ENCODE measurements around the gene RGL4. TPM values are rescaled to one million over a fixed set of nuclear protein-coding genes. Genes with fewer than 3 reads are reported as not detected.

Gene RGL4
- polyA plus RNA-seq, 3 donors = 2.3 to 6.7 (median 2.8) TPM

DNA sequence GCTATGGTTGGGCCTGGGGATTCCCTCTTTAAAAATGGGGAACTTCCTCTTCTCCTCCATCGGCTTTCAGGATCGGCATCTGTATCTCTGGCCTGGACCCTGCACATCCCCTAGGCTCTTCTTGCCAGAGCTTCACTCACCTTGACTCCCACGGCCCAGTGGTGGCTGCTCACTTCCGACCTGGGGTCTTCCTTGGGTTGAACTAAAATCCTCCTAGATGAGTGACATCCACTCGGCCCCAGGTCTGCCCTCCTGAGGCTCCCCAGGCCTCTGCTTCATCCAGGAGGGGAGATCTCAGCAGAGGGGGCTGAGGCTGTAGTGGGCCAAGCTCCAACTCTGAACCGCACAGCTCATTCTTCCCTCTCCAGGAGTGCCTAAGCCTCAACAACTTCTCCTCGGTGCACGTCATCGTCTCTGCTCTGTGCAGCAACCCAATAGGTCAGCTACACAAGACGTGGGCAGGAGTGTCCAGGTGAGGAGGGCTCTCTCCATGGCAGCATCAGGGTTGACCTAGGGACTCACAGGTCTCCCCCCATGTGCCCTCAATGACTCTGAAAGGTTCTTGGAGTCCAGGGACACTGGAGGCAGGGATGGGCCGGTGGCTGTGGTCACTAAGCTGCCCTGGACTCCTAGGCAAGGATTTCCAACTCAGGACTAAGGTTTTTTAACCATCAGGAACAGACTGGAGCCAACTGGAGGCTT is 3.3 kb downstream of the RGL4 start:
- DNase-seq (ENCODE audit: extremely low read depth in 1 of 11, low read depth in 9 of 11, low spot score in 4 of 11) = no peak

DNA sequence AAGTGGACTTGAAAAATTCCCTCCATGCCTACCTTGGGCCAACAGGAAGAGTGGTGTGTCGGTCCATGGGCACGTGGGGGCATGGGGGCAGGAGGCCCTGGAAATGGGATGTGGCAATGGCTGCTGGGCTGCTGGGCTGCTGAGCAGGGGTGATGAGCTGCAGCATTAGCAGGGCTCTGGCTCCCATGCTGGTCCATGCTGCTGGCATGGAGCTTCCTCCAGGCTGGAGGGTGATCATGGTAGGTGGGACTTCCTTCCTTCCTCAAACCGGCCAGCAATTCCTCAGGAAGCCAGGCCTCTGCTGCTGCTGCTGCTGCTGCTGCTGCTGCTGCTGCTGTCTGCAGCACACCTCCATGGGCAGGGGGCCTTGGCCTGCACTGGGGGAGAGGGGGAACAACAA is 4.3 kb downstream of the RGL4 start:
- no peak for DNase-seq (ENCODE audit: extremely low read depth in 1 of 11, low read depth in 9 of 11, low spot score in 4 of 11)

DNA sequence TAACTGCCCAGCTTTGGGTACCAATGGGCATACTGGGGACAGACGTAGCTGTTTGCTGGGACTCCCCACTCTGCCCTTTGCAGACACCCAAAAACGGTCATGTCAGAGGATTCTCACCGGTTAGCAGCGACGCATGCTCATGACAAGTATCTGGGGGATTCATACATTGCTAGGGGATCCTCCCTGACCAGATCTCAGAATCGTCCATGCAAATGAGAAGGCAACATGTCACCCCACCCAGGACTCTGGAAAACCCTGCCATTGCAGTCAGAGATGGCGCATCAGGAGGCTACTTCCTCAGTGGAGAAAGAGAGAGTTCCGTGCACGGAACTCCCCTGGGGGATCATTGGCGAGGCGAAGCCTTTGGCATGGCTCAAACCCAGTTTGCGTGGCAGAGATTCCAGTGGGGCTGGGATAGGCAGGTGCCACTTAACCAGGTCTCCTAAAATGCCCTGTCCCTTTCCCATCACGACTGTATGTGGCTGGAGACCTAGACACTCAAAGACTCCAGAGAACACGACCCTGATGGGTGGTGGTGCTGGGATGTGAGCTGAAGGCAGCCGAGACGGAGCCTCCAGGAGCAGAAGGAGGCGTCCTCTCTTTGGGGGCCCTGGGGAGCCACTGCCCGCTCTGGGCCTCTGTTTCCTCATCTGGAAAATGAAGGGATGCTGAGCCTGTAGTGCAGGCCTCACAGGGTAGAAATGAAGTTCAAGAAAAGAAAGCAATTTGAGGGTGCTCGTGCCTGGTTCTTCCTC is 4.9 kb downstream of the RGL4 start:
- no peak for DNase-seq (ENCODE audit: extremely low read depth in 1 of 11, low read depth in 9 of 11, low spot score in 4 of 11)

DNA sequence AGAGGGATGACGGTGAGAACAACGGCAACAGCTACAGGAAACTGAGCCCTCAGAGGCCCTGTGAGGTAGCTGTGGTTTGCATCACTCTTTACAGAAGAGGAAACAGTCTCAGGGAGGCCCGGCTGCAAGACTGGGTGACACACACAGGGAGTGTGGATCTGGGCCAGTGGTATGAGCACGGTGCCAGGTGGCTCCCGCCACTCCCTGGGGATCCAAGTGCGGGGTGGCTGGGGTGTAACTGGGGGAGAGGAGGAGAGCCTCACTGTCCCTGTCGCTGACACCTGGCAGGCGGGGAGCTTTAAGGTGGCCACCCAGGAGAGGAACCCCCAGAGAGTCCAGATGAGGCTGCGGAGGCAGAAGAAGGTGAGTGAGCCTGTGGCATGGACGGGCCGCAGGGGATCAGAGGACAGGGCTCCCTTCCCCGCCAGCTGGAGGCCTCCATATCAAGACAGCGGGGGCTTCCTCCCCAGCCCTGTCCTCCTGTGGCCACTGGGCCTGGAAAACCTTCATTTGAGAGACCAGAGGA is 5.6 kb downstream of the RGL4 start:
- no peak for DNase-seq (ENCODE audit: extremely low read depth in 1 of 11, low read depth in 9 of 11, low spot score in 4 of 11)

DNA sequence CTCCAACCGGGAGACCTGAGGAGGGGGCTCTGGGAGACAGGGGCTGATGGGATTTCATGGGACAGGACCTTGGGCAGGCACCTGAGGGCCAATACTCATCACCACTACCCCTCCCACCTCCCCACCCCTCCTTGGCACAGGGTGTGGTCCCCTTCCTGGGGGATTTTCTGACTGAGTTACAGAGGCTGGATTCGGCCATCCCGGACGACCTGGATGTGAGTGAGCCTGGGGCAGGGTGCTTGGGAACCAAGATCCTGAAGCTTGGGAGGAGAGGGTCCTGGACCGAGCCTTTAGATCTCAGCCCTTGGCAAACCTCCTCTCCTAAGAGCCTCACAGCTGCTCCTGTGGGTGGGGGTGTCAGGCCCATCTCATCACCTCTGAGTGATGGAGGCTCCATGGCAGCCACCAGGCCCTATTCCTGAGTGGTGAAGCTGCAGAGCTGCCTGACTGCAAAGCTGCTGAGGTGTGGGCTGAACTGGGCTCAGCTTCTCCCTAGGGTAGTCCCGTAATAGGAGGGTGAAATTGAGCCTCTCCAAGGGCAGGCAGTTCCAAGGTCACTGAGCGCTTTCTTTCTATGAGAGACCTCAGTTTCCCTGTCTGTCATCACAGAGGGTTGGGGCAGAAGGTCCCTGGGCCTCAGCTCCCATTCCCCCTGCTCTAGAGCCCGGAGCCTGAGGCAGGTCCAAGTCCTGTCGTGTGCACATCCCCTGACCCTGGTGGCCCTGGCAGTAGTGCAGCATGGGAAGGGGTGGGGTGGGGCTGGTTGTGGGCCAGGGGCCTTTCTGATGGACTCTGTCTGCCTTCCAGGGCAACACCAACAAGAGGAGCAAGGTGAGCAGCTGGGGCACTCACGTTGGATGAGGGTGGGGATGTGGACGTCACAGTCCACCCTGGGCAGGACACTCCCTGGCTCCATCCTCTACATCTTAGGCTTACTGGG is 6.5 kb downstream of the RGL4 start:
- DNase-seq (ENCODE audit: extremely low read depth in 1 of 11, low read depth in 9 of 11, low spot score in 4 of 11) = no peak

DNA sequence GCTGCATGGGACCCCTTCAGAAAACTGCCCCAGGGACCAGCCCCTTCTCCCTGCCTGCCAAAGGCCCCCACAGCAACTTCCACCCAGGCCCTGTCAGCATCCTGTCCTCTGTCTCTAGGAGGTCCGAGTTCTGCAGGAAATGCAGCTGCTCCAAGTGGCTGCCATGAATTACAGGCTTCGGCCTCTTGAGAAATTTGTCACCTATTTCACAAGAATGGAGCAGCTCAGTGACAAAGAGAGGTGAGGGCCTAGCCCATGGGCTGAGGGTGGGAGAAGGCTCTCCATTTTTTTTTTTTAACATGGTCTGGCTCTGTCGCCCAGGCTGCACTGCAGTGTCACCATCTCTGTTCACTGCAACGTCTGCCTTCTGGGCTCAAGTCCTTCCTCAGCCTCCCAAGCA is 7.3 kb downstream of the RGL4 start:
- DNase-seq (ENCODE audit: extremely low read depth in 1 of 11, low read depth in 9 of 11, low spot score in 4 of 11) = no peak

DNA sequence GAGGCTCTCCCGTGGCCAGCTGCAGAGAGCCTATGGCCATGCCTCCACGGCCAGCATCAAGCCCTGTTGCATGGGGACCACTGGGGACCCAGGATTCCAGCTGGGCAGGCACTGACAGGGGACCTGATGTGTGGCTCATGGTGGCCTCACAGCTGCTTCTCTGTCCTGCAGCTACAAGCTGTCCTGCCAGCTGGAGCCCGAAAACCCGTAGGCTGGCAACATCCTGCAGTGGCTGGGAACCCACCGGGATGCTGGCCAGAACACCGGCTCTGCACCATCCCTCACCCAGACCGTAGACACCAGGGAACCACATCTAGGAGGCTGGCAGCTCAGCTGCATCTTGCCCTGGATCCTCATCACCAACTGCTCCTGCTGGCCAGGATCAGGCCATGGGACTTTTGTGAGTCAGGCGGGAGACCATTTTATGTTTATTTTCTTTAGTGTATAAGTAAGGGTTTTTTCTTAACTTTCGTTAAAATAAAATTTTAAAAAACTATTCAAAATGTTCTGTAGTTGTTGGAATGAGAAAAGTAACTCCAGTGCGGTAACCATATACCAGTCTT is 7.9 kb downstream of the RGL4 start:
- DNase-seq (ENCODE audit: extremely low read depth in 1 of 11, low read depth in 9 of 11, low spot score in 4 of 11) = no peak

DNA sequence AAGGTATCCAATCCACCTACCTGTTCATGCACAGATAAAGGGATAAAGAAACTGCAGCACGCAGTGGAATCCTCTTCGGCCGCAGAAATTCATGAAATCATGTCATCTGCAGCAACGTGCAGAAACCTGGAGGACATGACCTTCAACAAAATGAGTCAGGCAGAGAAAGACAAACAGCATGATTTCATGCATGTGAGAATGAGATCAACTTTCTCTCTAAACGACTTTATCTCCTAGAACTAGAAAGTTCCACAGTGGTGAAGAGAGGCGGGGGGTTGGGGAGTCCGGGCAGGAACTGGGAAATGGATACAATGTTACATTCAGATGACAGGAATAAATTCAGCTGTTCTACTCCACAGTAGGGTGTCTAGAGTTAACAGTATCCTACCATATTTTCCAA is 9.9 kb downstream of the RGL4 start:
- DNase-seq (ENCODE audit: extremely low read depth in 1 of 11, low read depth in 9 of 11, low spot score in 4 of 11) = no peak

DNA sequence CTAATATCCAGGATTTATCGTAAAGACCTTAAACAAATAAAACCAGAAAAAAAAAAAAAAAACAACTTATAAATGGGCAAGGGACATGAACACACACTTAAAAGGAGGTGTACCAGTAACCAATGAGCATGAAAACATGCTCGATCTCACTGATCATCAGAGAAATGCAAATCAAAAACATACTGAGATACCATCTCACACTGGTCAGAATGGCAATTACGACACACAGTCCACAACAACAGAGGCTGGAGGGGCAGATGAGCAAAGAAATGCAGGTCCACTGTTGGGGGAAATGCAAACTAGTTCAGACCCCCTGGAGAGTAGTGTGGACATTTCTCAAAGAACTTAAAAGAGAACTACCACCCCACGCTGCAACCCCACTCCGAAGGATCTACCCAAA is 13.2 kb downstream of the RGL4 start:
- DNase-seq (ENCODE audit: extremely low read depth in 1 of 11, low read depth in 9 of 11, low spot score in 4 of 11) = no peak

DNA sequence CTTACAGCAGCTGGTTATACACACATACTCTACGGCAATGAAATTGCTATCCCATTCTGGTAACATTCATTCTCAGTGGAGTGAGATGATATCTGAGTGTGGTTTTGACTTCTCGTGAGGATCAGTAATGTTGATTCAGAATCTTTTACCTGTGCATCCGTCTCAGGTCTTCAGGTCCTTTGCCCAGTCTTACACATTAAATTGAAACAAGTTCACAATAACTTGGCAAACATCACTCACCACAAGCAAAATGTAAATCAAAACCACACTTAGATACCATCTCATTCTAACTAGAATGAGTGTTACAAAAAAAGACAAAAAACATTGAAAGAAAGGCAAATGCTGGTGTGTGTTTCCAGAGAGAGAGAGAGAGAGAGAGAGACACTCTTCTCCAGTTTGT is 14.0 kb downstream of the RGL4 start:
- DNase-seq (ENCODE audit: extremely low read depth in 1 of 11, low read depth in 9 of 11, low spot score in 4 of 11) = no peak

DNA sequence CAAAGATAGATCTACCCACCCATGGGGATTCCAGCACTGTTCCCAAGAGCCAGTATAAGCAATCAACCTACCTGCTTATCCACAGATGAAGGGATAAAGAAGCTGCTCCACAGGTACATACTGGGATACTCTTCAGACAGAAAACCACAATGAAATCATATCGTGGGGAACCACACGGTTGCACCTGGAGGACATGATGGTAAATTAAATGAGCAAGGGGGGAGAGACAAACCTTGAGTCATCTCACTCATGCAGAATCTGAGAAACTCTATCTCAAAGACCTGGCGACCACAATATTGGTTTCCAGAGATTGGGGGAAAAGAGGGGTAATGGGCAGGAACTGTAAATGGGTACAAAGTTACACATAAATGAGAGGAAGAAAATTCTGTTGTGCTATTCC is 14.5 kb downstream of the RGL4 start:
- DNase-seq (ENCODE audit: extremely low read depth in 1 of 11, low read depth in 9 of 11, low spot score in 4 of 11) = no peak

DNA sequence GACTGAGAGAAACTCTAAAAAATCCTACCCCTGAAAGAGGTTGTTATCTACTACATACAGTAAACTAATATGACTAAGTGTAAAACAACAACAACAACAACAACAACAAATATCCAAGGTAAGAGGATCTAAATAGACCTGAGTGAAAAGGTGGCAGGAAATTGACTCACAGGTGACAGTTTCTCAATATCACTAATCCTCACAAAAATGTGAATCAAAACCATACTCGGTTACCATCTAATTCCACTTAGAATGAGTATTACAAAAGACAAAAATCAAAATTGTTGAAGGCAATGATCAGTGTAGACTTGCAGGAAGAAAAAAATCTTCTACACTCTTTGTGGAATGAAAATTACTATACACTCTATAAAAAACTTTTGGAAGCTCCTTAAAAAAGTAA is 17.5 kb downstream of the RGL4 start:
- no peak for DNase-seq (ENCODE audit: extremely low read depth in 1 of 11, low read depth in 9 of 11, low spot score in 4 of 11)

DNA sequence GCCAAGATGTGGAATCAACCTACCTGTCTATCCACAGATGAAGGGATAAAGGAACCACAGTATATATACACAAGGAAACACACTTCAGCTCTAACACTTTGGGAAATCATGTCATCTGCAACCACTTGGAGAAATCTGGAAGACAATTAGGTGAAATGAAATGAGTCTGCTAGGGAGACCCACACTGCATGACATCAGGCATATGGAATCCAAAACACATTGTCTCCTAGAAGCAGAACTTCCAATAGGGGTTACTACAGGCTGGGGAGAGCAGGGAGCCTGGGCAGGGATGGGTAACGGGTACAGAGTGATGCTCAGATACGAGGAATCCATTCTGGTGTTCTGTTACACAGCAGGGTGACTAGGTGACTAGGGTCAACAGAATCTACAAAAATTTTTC is 18.3 kb downstream of the RGL4 start:
- no peak for DNase-seq (ENCODE audit: extremely low read depth in 1 of 11, low read depth in 9 of 11, low spot score in 4 of 11)

DNA sequence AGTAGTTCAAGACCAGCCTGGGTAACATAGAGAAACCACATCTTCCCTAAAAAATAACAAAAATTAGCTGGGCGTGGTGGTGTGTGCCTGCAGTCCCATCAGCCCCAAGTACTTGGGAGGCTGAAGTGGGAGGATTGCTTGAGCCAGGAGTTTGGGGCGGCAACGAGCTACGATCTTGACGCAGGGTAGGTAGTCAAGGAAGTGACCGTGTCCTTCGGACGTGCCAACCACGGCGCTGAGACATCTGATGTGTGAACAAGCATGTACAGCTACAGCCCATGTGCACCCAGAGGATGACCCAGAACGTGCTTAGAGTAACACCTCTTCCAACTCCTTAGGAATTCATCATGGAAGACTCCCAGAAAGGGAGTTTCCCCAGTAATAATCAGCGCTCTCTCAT is 21.4 kb downstream of the RGL4 start:
- DNase-seq (ENCODE audit: extremely low read depth in 1 of 11, low read depth in 9 of 11, low spot score in 4 of 11) = no peak

DNA sequence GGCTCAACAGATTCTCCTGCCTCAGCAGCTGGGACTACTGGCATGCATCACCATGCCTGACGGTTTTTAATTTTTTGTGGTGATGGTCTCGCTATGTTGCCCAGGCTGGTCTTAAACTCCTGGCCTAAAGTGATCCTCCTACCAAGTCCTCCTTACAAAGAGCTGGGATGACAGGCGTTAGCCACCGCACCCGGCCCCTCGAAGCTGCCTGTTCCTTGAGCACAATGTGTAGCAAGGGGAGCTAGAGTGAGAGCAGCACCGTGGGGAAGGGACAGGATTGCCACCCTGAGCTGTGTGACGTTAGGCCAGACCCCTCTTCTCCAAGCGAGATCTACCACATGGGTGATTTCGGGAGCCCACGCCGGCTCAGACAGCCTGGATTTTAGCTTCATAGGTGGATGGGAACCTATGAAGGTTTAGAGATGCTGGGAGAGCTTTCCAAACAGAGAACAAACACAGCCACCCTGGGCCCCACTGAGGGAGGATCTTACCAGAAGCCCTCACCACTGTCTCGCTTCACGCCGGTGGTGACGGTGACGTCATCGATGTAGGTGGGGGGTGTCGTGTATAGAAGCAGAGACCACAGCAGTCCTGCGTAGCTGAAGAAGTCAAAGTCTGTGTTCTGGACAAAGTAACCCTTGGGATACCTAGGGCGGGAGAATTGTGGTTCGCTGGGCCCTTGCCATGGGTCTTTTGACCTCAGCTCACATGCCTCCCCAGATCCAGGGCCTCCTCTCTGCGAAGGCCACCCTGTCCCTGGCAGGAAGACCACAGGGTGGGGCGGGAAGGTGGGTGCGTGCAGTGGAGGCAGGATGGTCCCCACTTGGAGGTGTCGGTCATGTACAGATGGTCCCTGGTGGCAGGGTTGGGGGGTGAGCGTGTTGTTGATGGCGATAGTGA is 23.1 kb downstream of the RGL4 start:
- no peak for DNase-seq (ENCODE audit: extremely low read depth in 1 of 11, low read depth in 9 of 11, low spot score in 4 of 11)

DNA sequence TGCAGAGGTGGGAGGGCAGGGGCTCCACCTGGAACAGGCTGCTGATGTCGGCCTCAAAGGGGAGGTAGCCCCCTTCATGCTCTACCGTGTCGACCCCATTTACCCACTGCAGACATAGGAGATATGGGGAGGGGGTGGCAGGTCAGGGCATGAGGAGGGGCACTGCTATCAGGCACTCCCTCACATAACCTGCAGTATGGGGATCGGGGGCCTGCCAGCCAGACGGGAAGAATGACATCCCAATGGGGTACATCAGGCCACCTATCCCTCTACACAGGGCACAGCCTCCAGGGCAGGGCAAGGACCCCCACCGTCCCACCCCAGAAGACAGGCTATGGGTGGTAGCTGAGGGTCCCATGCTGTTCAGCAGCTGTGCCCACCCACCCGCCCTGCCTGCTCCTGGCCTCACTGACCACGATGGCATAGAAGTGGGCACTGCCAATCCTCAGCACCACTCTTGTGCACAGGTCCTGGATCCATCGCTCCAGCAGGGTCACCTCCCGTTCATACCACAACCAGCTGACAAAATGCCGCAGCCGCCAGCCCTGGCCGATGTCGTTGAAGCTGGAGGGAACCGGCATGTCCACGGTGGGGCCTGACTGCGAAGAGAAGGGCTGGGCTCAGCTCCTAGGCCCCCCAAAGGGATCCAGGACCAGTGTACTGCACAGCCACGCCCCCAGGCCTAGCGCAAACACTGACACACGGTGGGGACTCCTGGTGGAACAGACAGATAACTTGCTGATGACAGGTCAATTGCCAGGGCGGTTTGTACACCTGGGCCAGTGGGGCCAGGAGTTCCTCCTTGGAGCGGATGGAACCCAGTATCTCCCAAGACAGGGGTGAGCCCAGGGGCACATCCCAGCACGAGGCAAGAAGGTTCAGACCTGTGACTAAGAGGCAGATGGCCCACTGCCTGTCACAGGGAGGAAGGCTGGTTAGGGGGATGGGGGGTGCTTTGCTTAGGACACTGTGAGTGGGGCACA is 24.1 kb downstream of the RGL4 start:
- DNase-seq (ENCODE audit: extremely low read depth in 1 of 11, low read depth in 9 of 11, low spot score in 4 of 11) = no peak

DNA sequence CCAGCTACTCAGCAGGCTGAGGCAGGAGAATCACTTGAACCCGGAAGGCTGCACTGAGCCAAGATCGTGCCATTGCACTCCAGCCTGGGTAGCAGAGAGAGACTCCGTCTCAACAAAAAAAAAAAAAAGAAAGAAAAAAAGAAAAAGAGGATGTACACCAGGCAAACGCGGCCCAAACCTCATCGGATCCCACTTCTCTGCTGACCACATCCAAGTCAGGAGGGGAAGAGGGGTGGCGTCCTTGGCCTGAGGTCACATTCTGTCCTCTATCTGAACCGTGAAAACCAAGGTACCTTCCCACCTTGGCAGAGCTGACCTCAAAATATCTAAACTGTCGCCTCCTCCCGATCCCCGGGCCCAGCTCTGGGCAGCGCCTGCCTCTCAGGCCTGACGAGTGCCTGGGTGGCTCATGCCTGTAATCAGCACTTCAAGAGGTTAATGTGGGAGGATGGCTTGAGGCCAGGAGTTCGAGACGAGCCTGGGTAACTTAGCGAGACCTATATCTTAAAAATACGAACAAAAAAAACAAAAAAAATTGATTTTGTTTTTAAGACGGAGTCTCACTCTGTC is 25.1 kb downstream of the RGL4 start:
- no peak for DNase-seq (ENCODE audit: extremely low read depth in 1 of 11, low read depth in 9 of 11, low spot score in 4 of 11)

All from renal cortex interstitium (tissue), 11 donors.